ENCODE data around the gene GLDC.

Gene GLDC

GRCh38 chr9:6557883-6558616, 87.5 kb downstream of the GLDC start:
- H3K27me3 ChIP-seq (ENCODE audit: insufficient read depth, low read length, poor library complexity) = no peaks in the 10 kb centered on the region
- H3K4me2 ChIP-seq (ENCODE audit: insufficient read depth, low read length) = no peak overlapping the region
- no peaks in the 10 kb centered on the region for H3K9me3 ChIP-seq (ENCODE audit: insufficient read depth, low read length, severe bottlenecking)
- no peaks in the 10 kb centered on the region for H3K4me1 ChIP-seq (ENCODE audit: insufficient read depth, low read length)
- no peak overlapping the region for H3K4me3 ChIP-seq (ENCODE audit: low read depth in 1 of 2, low read length in 2 of 2)
- no peak overlapping the region for H2AFZ ChIP-seq (ENCODE audit: low read depth, low read length)
- no peak for ATAC-seq (ENCODE audit: insufficient read depth, low read depth)
- H3K27ac ChIP-seq (ENCODE audit: low read length) = no peak overlapping the region
- DNase-seq = no peak
- H3K79me2 ChIP-seq (ENCODE audit: insufficient read depth, low read length) = no peaks in the 10 kb centered on the region
- H3K9ac ChIP-seq (ENCODE audit: low read depth, low read length) = no peak overlapping the region
- TF ChIP-seq EZH2 (IDR thresholded peaks at IDR 0.05; ENCODE audit: borderline replicate concordance, low read depth, low read length, severe bottlenecking) (no peak), CTCF (IDR thresholded peaks at IDR 0.05; ENCODE audit: borderline replicate concordance, extremely low read depth, low read length, poor library complexity, severe bottlenecking) (no peak)
- H4K20me1 ChIP-seq (ENCODE audit: insufficient read depth, low read length) = no peaks in the 10 kb centered on the region
- no peaks in the 10 kb centered on the region for H3K36me3 ChIP-seq (ENCODE audit: insufficient read depth, low read length)

GRCh38 chr9:6553866-6554265, 91.7 kb downstream of the GLDC start:
- DNase-seq (no peak), ATAC-seq (ENCODE audit: insufficient read depth, low read depth) (no peak)
- H3K9me3 ChIP-seq (ENCODE audit: insufficient read depth, low read length, severe bottlenecking) = no peaks in the 10 kb centered on the region
- no peak overlapping the region for H2AFZ ChIP-seq (ENCODE audit: low read depth, low read length)
- no peak overlapping the region for H3K4me2 ChIP-seq (ENCODE audit: insufficient read depth, low read length)
- no peaks in the 10 kb centered on the region for H4K20me1 ChIP-seq (ENCODE audit: insufficient read depth, low read length)
- no peaks in the 10 kb centered on the region for H3K27me3 ChIP-seq (ENCODE audit: insufficient read depth, low read length, poor library complexity)
- H3K27ac ChIP-seq (ENCODE audit: low read length) = no peak overlapping the region
- H3K9ac ChIP-seq (ENCODE audit: low read depth, low read length) = no peak overlapping the region
- no peak overlapping the region for H3K4me3 ChIP-seq (ENCODE audit: low read depth in 1 of 2, low read length in 2 of 2)
- H3K36me3 ChIP-seq (ENCODE audit: insufficient read depth, low read length) = no peaks in the 10 kb centered on the region
- H3K79me2 ChIP-seq (ENCODE audit: insufficient read depth, low read length) = no peaks in the 10 kb centered on the region
- no peaks in the 10 kb centered on the region for H3K4me1 ChIP-seq (ENCODE audit: insufficient read depth, low read length)
- no peak for TF ChIP-seq CTCF (IDR thresholded peaks at IDR 0.05; ENCODE audit: borderline replicate concordance, extremely low read depth, low read length, poor library complexity, severe bottlenecking)
- TF ChIP-seq EZH2 (IDR thresholded peaks at IDR 0.05; ENCODE audit: borderline replicate concordance, low read depth, low read length, severe bottlenecking) = no peak

GRCh38 chr9:6552498-6553121, 92.9 kb downstream of the GLDC start:
- Histone ChIP-seq H3K79me2 (ENCODE audit: insufficient read depth, low read length) (no peaks in the 10 kb centered on the region), H3K36me3 (ENCODE audit: insufficient read depth, low read length) (no peaks in the 10 kb centered on the region), H4K20me1 (ENCODE audit: insufficient read depth, low read length) (no peaks in the 10 kb centered on the region), H3K4me2 (ENCODE audit: insufficient read depth, low read length) (no peak overlapping the region), H3K27me3 (ENCODE audit: insufficient read depth, low read length, poor library complexity) (no peaks in the 10 kb centered on the region), H3K9ac (ENCODE audit: low read depth, low read length) (no peak overlapping the region), H3K4me3 (ENCODE audit: low read depth in 1 of 2, low read length in 2 of 2) (no peak overlapping the region), H2AFZ (ENCODE audit: low read depth, low read length) (no peak overlapping the region), H3K9me3 (ENCODE audit: insufficient read depth, low read length, severe bottlenecking) (no peaks in the 10 kb centered on the region), H3K27ac (ENCODE audit: low read length) (no peak overlapping the region), H3K4me1 (ENCODE audit: insufficient read depth, low read length) (no peaks in the 10 kb centered on the region)
- no peak for TF ChIP-seq CTCF (IDR thresholded peaks at IDR 0.05; ENCODE audit: borderline replicate concordance, extremely low read depth, low read length, poor library complexity, severe bottlenecking)
- TF ChIP-seq EZH2 (IDR thresholded peaks at IDR 0.05; ENCODE audit: borderline replicate concordance, low read depth, low read length, severe bottlenecking) = no peak
- no peak for ATAC-seq (ENCODE audit: insufficient read depth, low read depth)
- no peak for DNase-seq
